Measurements from ENCODE around the gene EML2. TPM values are rescaled to one million over a fixed set of nuclear protein-coding genes. Genes with fewer than 3 reads are reported as not detected.

Gene EML2
- total RNA-seq, 4 donors from 2014 or later = 1.2 to 18.4 (median 11.6) TPM

GRCh38 chr19:45681391-45682015 is 42.3 kb upstream of the EML2 start:
- intact Hi-C loops (cut with DNase I; ENCODE audit: low total_unique reads) = no loop called here
- DNase-seq = peak; percentile 80 to 82
- Histone ChIP-seq H3K27ac (peak overlapping the region; percentile 67 to 86), H3K27me3 (peaks cover 8 to 25% of the 10 kb centered on the region in 2 donors), H3K4me1 (no peaks in the 10 kb centered on the region), H3K9me3 (no peaks in the 10 kb centered on the region), H3K36me3 (no peaks in the 10 kb centered on the region), H3K4me3 (peak overlapping the region; percentile 29 to 30)
- TF ChIP-seq CTCF (IDR thresholded peaks at IDR 0.05) = peak; percentile 87 to 97 (median 96)
- peak in 1 of 2 donors; percentile 49 for TF ChIP-seq POLR2A (IDR thresholded peaks at IDR 0.05)

- Histone ChIP-seq H3K4me1 (no peaks in the 10 kb centered on the region), H3K4me3 (no peak overlapping the region), H3K9me3 (no peaks in the 10 kb centered on the region), H3K36me3 (no peaks in the 10 kb centered on the region), H3K27ac (no peak overlapping the region), H3K27me3 (peaks cover 8 to 27% of the 10 kb centered on the region in 2 donors)
- intact Hi-C loops (cut with DNase I; ENCODE audit: low total_unique reads) = no loop called here
- peak; percentile 29 to 47 for DNase-seq
- TF ChIP-seq POLR2A (IDR thresholded peaks at IDR 0.05) = no peak
- no peak for TF ChIP-seq CTCF (IDR thresholded peaks at IDR 0.05)
Measured at GRCh38 chr19:45677351-45678230, 38.4 kb upstream of the EML2 start.

GRCh38 chr19:45676851-45677263 is 37.7 kb upstream of the EML2 start:
- Histone ChIP-seq H3K4me3 (no peak overlapping the region), H3K27me3 (peaks cover 8 to 27% of the 10 kb centered on the region in 2 donors), H3K27ac (no peak overlapping the region)

GRCh38 chr19:45674946-45675345 is 35.7 kb upstream of the EML2 start:
- TF ChIP-seq POLR2A (IDR thresholded peaks at IDR 0.05) = no peak
- no peak for TF ChIP-seq CTCF (IDR thresholded peaks at IDR 0.05)
- no peaks in the 10 kb centered on the region for H3K36me3 ChIP-seq
- H3K27me3 ChIP-seq = peaks cover 23 to 39% of the 10 kb centered on the region in 2 donors
- intact Hi-C loops (cut with DNase I; ENCODE audit: low total_unique reads) = no loop called here
- H3K9me3 ChIP-seq = no peaks in the 10 kb centered on the region
- H3K4me3 ChIP-seq = no peak overlapping the region
- no peak for DNase-seq
- H3K27ac ChIP-seq = no peak overlapping the region
- no peaks in the 10 kb centered on the region for H3K4me1 ChIP-seq

More at GRCh38 chr19:45676851-45677263, 37.7 kb upstream of the EML2 start:
- DNase-seq = no peak
- TF ChIP-seq POLR2A (IDR thresholded peaks at IDR 0.05) (no peak), CTCF (IDR thresholded peaks at IDR 0.05) (no peak)
- Histone ChIP-seq H3K36me3 (no peaks in the 10 kb centered on the region), H3K4me1 (no peaks in the 10 kb centered on the region), H3K9me3 (no peaks in the 10 kb centered on the region)
- intact Hi-C loops (cut with DNase I; ENCODE audit: low total_unique reads) = no loop called here

Data from uterus (tissue), 4 donors.